T-helper 1 cell treated with Interleukin-12 subunit alpha and Interleukin-12 subunit beta and Interleukin-4 antibody, amounts not matched to agents 30 μg/mL and 1 μg/mL, for 36 hours (primary cell): Measurements from ENCODE around the gene GLUL.
"Not testable (repeated sequence)": the region's sequence is repeated elsewhere in the genome, so short reads cannot be mapped to it uniquely, and the experiment has no call there.

ENCODE experiments used
- H3K27ac Mint-ChIP-seq: one replicate; pipeline ENCODE4 v1.8.0; 2021; ENCODE audit warnings: mild to moderate bottlenecking, mixed read lengths
- H3K27me3 Mint-ChIP-seq: one replicate; pipeline ENCODE4 v1.8.0; 2021; ENCODE audit warnings: low read depth, mixed read lengths
- H3K36me3 Mint-ChIP-seq: one replicate; pipeline ENCODE4 v1.8.0; 2021; ENCODE audit warnings: low read depth, mixed read lengths
- H3K4me1 Mint-ChIP-seq: one replicate; pipeline ENCODE4 v1.8.0; 2021; ENCODE audit warnings: low read depth, mixed read lengths
- H3K4me3 Mint-ChIP-seq: one replicate; pipeline ENCODE4 v1.8.0; 2021; ENCODE audit warnings: mild to moderate bottlenecking, moderate library complexity, mixed read lengths
- H3K9me3 Mint-ChIP-seq: one replicate; pipeline ENCODE4 v1.8.0; 2021; ENCODE audit warnings: mixed read lengths

Gene GLUL

GRCh38 chr1:182335771-182336566, 55.6 kb downstream of the GLUL start:
- no peak overlapping the region for H3K27ac Mint-ChIP-seq

DNA sequence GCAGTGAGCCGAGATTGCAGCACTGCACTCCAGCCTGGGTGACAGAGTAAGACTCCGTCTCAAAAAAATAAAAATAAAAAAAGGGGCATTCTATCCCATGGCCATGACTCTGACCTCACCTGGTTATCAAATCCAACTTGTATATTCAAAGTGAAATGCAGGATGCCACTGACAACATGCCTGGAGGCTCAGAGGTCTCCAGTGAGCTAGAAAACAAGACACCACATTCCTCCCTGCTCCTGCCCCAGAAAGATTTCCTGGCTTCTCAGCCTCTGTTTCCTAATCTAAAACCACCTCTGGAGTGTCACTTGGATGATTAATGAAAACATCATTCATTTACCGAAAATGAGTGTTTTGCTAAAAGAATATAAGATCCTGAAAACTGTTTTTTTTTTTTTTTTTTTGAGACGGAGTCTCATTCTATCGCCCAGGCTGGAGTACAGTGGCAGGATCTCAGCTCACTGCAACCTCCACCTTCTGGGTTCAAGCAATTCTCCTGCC, 58.5 kb downstream of the GLUL start:
- not testable (repeated sequence) for H3K36me3 Mint-ChIP-seq, H3K4me3 Mint-ChIP-seq, H3K4me1 Mint-ChIP-seq, H3K9me3 Mint-ChIP-seq, H3K27me3 Mint-ChIP-seq, H3K27ac Mint-ChIP-seq

More at GRCh38 chr1:182335771-182336566, 55.6 kb downstream of the GLUL start:
- Mint-ChIP-seq H3K9me3 (no peaks in the 10 kb centered on the region), H3K4me3 (no peak overlapping the region), H3K36me3 (no peaks in the 10 kb centered on the region), H3K4me1 (no peaks in the 10 kb centered on the region), H3K27me3 (no peaks in the 10 kb centered on the region)

DNA sequence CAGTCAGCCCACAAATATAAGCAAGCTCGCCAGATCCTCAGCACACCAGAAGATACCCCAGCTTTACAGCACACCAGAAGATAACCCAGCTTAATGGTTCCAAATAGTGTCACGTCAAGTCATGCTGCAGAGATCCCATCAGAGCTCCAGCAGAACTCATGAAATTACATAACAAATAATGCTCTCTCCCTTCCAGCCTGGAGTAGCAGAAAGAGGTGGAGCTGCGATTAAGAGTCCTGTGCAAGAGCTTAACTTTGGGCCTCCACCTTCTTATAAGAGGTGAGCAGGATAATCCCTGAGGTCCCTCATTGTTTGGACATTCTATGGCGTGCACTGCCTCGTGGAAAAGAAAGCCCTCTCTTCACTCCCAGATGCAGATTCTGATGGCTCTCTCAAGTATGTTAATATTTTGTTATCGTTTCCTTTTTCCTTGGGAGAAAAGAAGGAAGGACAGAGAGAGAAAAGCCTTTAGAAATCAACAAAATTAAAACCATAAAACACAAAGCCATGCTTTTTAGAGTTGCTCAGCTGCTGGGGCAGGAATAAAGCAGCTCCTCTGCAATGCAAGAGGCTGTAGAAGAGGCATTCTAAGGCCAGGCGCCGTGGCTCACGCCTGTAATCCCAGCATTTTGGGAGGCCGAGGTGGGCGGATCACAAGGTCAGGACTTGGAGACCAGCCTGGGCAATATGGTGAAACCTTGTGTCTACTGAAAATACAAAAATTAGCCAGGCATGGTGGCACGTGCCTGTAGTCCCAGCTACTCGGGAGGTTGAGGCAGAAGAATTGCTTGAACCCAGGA, 59.1 kb downstream of the GLUL start:
- H3K27ac Mint-ChIP-seq: no peak overlapping the region
- H3K4me3 Mint-ChIP-seq: no peak overlapping the region
- no peaks in the 10 kb centered on the region for H3K27me3 Mint-ChIP-seq
- no peaks in the 10 kb centered on the region for H3K9me3 Mint-ChIP-seq
- no peaks in the 10 kb centered on the region for H3K36me3 Mint-ChIP-seq
- no peaks in the 10 kb centered on the region for H3K4me1 Mint-ChIP-seq
